Measurements from ENCODE around the gene C1RL.
"Not testable (repeated sequence)": the region's sequence is repeated elsewhere in the genome, so short reads cannot be mapped to it uniquely, and the experiment has no call there.

The C1RL gene

GRCh38 chr12:7060353-7060954, 48.6 kb downstream of the C1RL start, which contains the start of gene C1S:
TSS of gene C1S (plus strand) at chr12:7060718. CDS start at chr12:7061913, 1,195 bp downstream.
- DNase-seq = peak; percentile 94

GRCh38 chr12:7059780-7060179, 49.2 kb downstream of the C1RL start:
- DNase-seq = no peak

- DNase-seq = no peak
These were observed 50.1 kb downstream of the C1RL start for GRCh38 chr12:7058850-7059395.

GRCh38 chr12:7058163-7058845, 50.7 kb downstream of the C1RL start:
- DNase-seq = no peak

- DNase-seq = not testable (repeated sequence)
These were observed 53.3 kb downstream of the C1RL start for GRCh38 chr12:7055736-7056135.

DNA sequence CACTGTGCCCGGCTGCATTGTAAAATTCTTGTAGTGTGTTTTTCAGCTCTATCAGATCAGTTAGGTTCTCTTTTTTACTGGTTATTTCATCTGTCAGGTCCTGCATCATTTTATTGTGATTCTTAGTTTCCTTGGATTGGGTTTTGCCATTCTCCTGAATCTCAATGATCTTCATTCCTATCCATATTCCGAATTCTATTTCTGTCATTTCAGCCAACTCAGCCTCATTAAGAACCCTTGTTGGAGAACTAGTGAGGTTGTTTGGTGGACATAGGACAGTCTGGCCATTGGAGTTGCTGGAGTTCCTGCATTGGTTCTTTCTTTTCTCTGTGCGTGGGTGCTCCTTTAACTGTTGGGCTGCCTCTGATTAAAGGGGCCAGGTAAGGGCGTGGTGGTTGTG, 54.1 kb downstream of the C1RL start:
- DNase-seq = no peak

DNA sequence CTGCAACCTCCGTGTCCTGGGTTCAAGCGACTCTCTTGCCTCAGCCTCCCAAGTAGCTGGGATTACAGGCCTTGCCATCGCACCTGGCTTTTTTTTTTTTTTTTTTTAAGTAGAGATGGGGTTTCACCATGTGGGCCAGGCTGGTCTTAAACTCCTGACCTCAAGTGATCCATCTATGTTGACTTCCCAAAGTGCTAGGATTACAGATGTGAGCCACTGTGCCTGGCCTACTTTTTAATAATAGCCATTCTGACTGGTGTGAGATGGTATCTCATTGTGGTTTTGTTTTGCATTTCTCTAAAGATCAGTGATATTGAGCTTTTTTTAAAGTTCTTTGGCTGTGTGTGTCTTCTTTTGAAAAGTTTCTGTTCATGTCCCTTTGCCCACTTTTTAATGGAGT, 59.0 kb downstream of the C1RL start:
- DNase-seq = not testable (repeated sequence)

DNA sequence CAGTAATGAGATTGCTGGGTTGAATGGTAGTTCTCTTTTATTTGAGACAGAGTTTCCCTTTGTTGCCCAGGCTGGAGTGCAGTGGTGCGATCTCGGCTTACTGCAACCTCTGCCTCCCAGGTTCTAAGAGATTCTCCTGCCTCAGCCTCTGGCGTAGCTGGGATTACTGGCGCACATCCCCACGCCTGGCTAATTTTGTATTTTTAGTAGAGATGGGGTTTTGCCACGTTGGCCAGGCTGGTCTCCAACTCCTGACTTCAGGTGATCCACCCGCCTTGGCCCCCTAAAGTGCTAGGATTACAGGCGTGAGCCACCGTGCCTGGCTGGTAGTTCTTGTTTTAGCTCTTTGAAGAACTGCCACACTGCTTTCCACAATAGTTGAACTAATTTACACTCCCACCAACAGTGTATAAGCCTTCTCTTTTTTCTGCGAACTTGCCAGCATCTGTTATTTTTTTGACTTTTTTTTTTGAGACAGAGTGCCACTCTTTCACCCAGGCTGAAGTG, 59.5 kb downstream of the C1RL start:
- not testable (repeated sequence) for DNase-seq

DNA sequence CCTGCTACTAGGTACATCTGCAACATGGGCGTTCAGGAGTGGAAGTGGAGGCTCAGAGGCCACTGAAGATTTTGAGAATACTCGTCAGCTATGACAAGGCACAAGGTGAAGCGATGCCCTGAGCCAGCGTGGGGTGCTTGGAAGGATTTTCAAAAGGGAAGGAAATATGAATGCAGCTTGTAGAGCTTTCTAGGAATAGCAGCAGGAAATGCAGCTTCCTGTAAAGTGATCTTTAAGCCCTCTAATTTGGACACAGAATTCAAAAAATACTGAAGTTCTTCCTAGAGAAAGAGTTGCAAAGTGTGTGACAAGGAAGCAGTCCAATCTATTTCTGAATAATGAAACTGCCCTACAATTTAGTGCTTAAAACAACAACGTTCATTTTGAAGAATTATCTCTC, 61.7 kb downstream of the C1RL start:
- no peak for DNase-seq

- no peak for DNase-seq
These were observed 62.5 kb downstream of the C1RL start for GRCh38 chr12:7046383-7047105.

DNA sequence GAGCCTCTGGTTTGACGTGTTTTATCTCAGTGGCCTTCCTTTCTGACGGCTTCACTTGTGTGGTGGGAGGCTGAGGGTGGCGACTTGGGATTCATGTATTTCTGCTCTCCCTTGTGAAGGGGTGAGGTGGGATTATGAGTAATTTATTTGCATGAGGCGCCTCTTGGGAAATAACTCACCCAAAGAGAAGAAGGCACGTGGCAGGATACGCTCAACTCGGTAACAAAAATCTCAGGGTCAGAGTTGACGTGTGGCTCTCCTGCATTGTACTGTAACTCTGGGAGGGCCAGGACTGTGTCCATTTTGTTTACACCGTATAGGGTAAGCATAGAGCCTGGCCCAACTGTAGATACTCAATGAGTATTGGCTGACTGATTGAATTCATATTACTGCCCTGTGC, 63.1 kb downstream of the C1RL start:
- DNase-seq = no peak
